Heart left ventricle (tissue), 16 donors: ENCODE measurements around the gene PTPRM. TPM values are rescaled to one million over a fixed set of nuclear protein-coding genes. Genes with fewer than 3 reads are reported as not detected.

Experiments
- ATAC-seq, 4 donors: fragments of 200-7000 bp; cut with Tn5 transposase; one replicate each; pipeline ENCODE4 v1.9.1; 2020 to 2022; ENCODE audit warnings: moderate library complexity in 4 of 4, mild to moderate bottlenecking in 3 of 4, moderate number of reproducible peaks in 1 of 4
- DNase-seq, 5 donors: peaks; one replicate each; pipeline ENCODE4 v3.0.0-alpha.2; 2020
- H3K27ac ChIP-seq, 12 donors: fragments of 200-600 bp; sonication (generic) in 4 of 12; one replicate each; pipeline versions ENCODE4 v1.5.0 to v1.8.0; 2016 to 2022; ENCODE audit warnings: mild to moderate bottlenecking in 2 of 12
- H3K27me3 ChIP-seq, 9 donors: fragments of 200-600 bp; sonication (generic) in 2 of 9; one replicate each; pipeline versions ENCODE4 v1.5.1 to v1.8.0; 2016 to 2022; ENCODE audit warnings: mild to moderate bottlenecking in 3 of 9
- H3K36me3 ChIP-seq, 9 donors: fragments of 200-600 bp; sonication (generic) in 2 of 9; one replicate each; pipeline versions ENCODE4 v1.5.0 to v1.8.0; 2018 to 2022; ENCODE audit warnings: mild to moderate bottlenecking in 2 of 9
- H3K4me1 ChIP-seq, 12 donors: fragments of 200-600 bp; sonication (generic) in 4 of 12; one replicate each; pipeline versions ENCODE4 v1.5.0 to v1.8.0; 2016 to 2022; ENCODE audit warnings: mild to moderate bottlenecking in 3 of 12
- H3K4me3 ChIP-seq, 12 donors: fragments of 200-600 bp; sonication (generic) in 4 of 12; one replicate each; pipeline versions ENCODE4 v1.5.0 to v1.8.0; 2017 to 2022; ENCODE audit warnings: mild to moderate bottlenecking in 9 of 12, moderate library complexity in 4 of 12
- H3K9me3 ChIP-seq, 12 donors: fragments of 200-600 bp; sonication (generic) in 4 of 12; one replicate each; pipeline versions ENCODE4 v1.5.0 to v1.8.0; 2016 to 2022; ENCODE audit warnings: mild to moderate bottlenecking in 1 of 12
- CTCF ChIP-seq, 12 donors: fragments of 200-600 bp; sonication (generic) in 4 of 12; IDR thresholded peaks; one replicate each; pipeline versions ENCODE4 v1.5.0 to v1.8.0; 2018 to 2022; ENCODE audit warnings: antibody characterized with exemption in 12 of 12, mild to moderate bottlenecking in 5 of 12
- POLR2A ChIP-seq, 2 donors: fragments of 450-650 bp; IDR thresholded peaks; one replicate each; pipeline ENCODE4 v1.6.1; 2017; ENCODE audit warnings: antibody characterized with exemption in 2 of 2, mild to moderate bottlenecking in 2 of 2, moderate library complexity in 2 of 2
- WGBS, 4 donors: extraction: QIAGEN DNeasy Blood & Tissue Kit in 2 of 4; methylation state at CpG; one replicate each; pipeline versions ENCODE4 v1.1.5 to v1.1.7; 2013 to 2018; 5-methylcytosine and 5-hydroxymethylcytosine counted together
- intact Hi-C, 10 donors: fragments of 100-400 bp; cut with DNase I; formaldehyde crosslinking; loops; one replicate each; pipeline versions ENCODE4 v1.11.1 to v1.14.2; 2022
- polyA plus RNA-seq, 2 donors: library from polyadenylated mRNA; stranded (reverse); fragments of 200-250 nt; gene quantifications; one replicate each; pipeline ENCODE4 v1.2.3, GENCODE V29; 2013
- total RNA-seq, 9 donors: library from RNA; depleted of rRNA in 2 of 9; stranded (reverse); fragments of >200 nt in 2 of 9; fragmentation: NEBNext Ultra II Directional in 3 of 9; extraction: Animal tissue kit (Norgen Biotek cat#: 25700) in 3 of 9; gene quantifications; one replicate each; pipeline versions ENCODE4 v1.1.0 to v1.2.4, GENCODE V29; 2016 to 2023
- donor health status: ischemic (EF 13 %, LVEDD 7.1; RV severe dilation, severe dysfunction).
- donor health status: healthy with polysubstance abuse.
- donor health status: DM: no; HTN: yes; CAD: no.
- donor health status: DM: no; HTN: no; CAD: no.
- donor health status: ischemic (EF 25% LVEDD 6.9; RV normal size, moderate dysfunction).
- donor health status: ischemic (EF 25% LVEDD 5.7; RV mildly dilated, moderate dysfunction).
- donor health status: healthy.
- donor health status: DM: yes; HTN: yes; CAD: no.
- donor health status: ischemic (EF 35%, LVEDD 5.7; RV mildly dilated, moderate dysfunction).
- donor health status: nonischemic (EF 11% LVEDD 7.7; RV severe dilation, severe dysfunction).
- donor health status: DM: yes; HTN: yes; CAD: no.
- donor health status: PGD.
- donor health status: ischemic (EF 29% LVEDD 5.4; RV normal size, mild dysfunction).
- donor health status: nonischemic (EF 23%, LVEDD 6.1; RV moderate dilation, normal function).

Gene PTPRM
- total and polyA plus RNA-seq, 11 donors: 93.8 to 186 (median 123) TPM

- DNase-seq: peak in 1 of 5 donors; percentile 59
- H3K9me3 ChIP-seq: no peaks in the 10 kb centered on the region
- no peak overlapping the region for H3K4me3 ChIP-seq
- TF ChIP-seq POLR2A (IDR thresholded peaks at IDR 0.05) (no peak), CTCF (IDR thresholded peaks at IDR 0.05) (no peak)
- H3K27ac ChIP-seq: no peak overlapping the region
- no peak for ATAC-seq
- H3K4me1 ChIP-seq: peaks cover 0 to 29% (median 16%) of the 10 kb centered on the region in 12 donors
- 80 to 96% (median 91%) methylated on average over 8 to 13 of the region's 13 CpGs for WGBS, 4 donors
- peaks cover 0 to 8% (median 0%) of the 10 kb centered on the region in 9 donors for H3K36me3 ChIP-seq
- intact Hi-C loops: no loop called here
- H3K27me3 ChIP-seq: no peaks in the 10 kb centered on the region
These were observed 370.2 kb downstream of the PTPRM start for GRCh38 chr18:7937268-7937667.

- ATAC-seq (no peak), DNase-seq (no peak)
- Histone ChIP-seq H3K4me3 (no peak overlapping the region), H3K27ac (no peak overlapping the region), H3K36me3 (peaks cover 0 to 8% (median 0%) of the 10 kb centered on the region in 9 donors), H3K27me3 (no peaks in the 10 kb centered on the region), H3K4me1 (peaks cover 0 to 29% (median 16%) of the 10 kb centered on the region in 12 donors), H3K9me3 (no peaks in the 10 kb centered on the region)
- WGBS, 4 donors: 93 to 96% (median 94%) methylated on average over 5 of the region's 5 CpGs
- intact Hi-C loops: no loop called here
- TF ChIP-seq POLR2A (IDR thresholded peaks at IDR 0.05): no peak
- TF ChIP-seq CTCF (IDR thresholded peaks at IDR 0.05): no peak
These were observed 372.4 kb downstream of the PTPRM start for GRCh38 chr18:7939521-7939920.

GRCh38 chr18:7940379-7940778, 373.3 kb downstream of the PTPRM start:
- no peak overlapping the region for H3K27ac ChIP-seq
- no peak overlapping the region for H3K4me3 ChIP-seq
- H3K27me3 ChIP-seq: no peaks in the 10 kb centered on the region
- no peak for TF ChIP-seq POLR2A (IDR thresholded peaks at IDR 0.05)
- peak in 3 of 4 donors; percentile 15 to 58 (median 29) for ATAC-seq
- peaks cover 0 to 29% (median 16%) of the 10 kb centered on the region in 12 donors for H3K4me1 ChIP-seq
- no peaks in the 10 kb centered on the region for H3K9me3 ChIP-seq
- 57 to 82% (median 66%) methylated on average over 5 of the region's 5 CpGs for WGBS, 4 donors
- no peak for DNase-seq
- intact Hi-C loops: no loop called here
- peaks cover 0 to 8% (median 0%) of the 10 kb centered on the region in 9 donors for H3K36me3 ChIP-seq

- H3K4me3 ChIP-seq: no peak overlapping the region
- TF ChIP-seq CTCF (IDR thresholded peaks at IDR 0.05): no peak
- no peak for TF ChIP-seq POLR2A (IDR thresholded peaks at IDR 0.05)
- DNase-seq: no peak
- no peak for ATAC-seq
- intact Hi-C loops: no loop called here
- no peaks in the 10 kb centered on the region for H3K9me3 ChIP-seq
- peaks cover 0 to 8% (median 0%) of the 10 kb centered on the region in 9 donors for H3K36me3 ChIP-seq
- H3K4me1 ChIP-seq: peaks cover 0 to 34% (median 18%) of the 10 kb centered on the region in 12 donors
- 76 to 84% (median 83%) methylated on average over 4 of the region's 4 CpGs for WGBS, 4 donors
- no peaks in the 10 kb centered on the region for H3K27me3 ChIP-seq
- H3K27ac ChIP-seq: no peak overlapping the region
These were observed 373.9 kb downstream of the PTPRM start for GRCh38 chr18:7940971-7941370.

- 33 to 46% (median 39%) methylated on average over 6 of the region's 6 CpGs for WGBS, 4 donors
- Histone ChIP-seq H3K27ac (no peak overlapping the region), H3K36me3 (peaks cover 0 to 8% (median 0%) of the 10 kb centered on the region in 9 donors), H3K9me3 (no peaks in the 10 kb centered on the region), H3K4me3 (no peak overlapping the region), H3K27me3 (no peaks in the 10 kb centered on the region), H3K4me1 (peaks cover 0 to 40% (median 23%) of the 10 kb centered on the region in 12 donors)
- no peak for TF ChIP-seq POLR2A (IDR thresholded peaks at IDR 0.05)
- no peak for TF ChIP-seq CTCF (IDR thresholded peaks at IDR 0.05)
- DNase-seq (peak in 3 of 5 donors; percentile 23 to 71 (median 34)), ATAC-seq (peak; percentile 45 to 68 (median 60))
- intact Hi-C loops: no loop called here
These were observed 374.4 kb downstream of the PTPRM start for GRCh38 chr18:7941533-7941932.
